Brain pericyte (primary cell): Measurements from ENCODE around the gene ETV6.
A peak's percentile ranks its signal among the peaks of the same experiment; 100 is the strongest.
"Not testable (repeated sequence)": the region's sequence is repeated elsewhere in the genome, so short reads cannot be mapped to it uniquely, and the experiment has no call there.

Source experiments
- DNase-seq: peaks from one replicate; pipeline ENCODE4 v3.0.0-alpha.2; 2012; ENCODE audit warnings: low read depth, low spot score

Gene ETV6

DNA sequence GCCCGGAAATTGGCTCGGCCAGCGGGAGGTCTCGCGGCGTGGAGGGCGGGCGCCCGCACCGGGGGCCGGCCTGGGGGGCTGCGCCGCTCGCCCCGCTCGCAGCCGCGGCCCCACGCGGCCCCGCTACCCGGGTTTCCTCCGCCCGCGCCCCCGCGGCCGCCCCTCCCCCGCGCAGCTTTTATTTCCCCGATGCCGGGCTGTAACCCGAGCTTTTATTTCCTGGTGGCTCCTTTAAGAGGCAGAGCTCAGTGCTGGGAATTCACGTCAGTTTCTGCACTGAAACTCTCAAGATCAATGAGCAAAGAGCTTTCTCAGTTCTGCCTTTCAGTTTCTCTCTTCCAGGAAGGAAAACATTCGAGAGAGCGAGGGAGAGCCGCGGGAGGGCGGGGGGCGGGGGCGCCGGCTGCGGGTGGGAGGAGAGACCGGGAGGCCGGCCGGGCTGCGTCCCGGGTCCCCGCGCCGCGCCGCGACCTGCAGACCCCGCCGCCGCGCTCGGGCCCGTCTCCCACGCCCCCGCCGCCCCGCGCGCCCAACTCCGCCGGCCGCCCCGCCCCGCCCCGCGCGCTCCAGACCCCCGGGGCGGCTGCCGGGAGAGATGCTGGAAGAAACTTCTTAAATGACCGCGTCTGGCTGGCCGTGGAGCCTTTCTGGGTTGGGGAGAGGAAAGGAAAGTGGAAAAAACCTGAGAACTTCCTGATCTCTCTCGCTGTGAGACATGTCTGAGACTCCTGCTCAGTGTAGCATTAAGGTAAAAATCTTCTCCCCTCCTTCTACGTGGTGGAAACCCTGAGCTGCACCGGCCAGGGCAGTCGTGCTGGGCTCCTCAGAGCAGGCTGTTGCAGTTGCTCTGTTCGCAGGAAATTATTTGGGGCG is at the start of gene ETV6:
ETV6 (plus strand) TSS at position 262 of the 873 bp plus-strand sequence; CDS start at position 716, 454 bp downstream.
- peak; percentile 61 for DNase-seq

DNA sequence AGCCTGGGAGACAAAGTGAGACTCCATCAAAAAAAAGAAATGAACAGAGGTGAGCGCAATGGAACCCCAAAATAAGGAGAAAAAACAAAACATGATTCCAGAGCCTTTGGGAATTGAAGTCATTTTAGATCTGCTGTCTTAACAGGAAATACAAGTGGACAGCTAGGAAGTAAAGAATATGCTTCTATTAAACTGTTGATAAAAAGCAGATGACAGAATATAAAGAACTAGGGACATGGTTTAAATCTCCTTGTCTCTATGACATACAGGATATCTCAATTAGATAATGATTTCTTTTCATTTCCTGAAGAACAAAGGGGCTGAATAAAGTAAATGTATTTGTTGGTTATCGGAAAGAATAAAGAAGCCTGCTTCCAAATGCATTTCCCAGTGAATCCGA is 49.3 kb upstream of the ETV6 start:
- DNase-seq, result no peak

DNA sequence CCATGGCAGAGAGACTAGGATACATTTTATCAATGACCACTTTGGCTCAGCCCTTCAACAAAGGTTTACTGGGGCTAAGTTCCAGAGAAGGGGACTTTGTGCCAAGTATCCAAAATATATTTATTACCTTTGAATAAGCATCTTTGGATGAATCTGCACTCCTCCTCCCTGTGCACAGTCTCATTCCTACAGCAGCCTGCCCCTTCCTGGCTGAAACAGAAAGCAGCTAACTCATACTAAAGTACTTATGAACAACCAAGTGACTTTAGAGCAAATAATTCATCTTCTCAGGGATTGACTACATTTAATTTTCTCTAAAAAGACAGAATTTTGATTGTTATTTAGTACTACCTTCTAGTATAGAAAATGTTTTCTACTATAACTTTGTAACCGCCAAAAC is 47.8 kb upstream of the ETV6 start:
- no peak for DNase-seq

DNA sequence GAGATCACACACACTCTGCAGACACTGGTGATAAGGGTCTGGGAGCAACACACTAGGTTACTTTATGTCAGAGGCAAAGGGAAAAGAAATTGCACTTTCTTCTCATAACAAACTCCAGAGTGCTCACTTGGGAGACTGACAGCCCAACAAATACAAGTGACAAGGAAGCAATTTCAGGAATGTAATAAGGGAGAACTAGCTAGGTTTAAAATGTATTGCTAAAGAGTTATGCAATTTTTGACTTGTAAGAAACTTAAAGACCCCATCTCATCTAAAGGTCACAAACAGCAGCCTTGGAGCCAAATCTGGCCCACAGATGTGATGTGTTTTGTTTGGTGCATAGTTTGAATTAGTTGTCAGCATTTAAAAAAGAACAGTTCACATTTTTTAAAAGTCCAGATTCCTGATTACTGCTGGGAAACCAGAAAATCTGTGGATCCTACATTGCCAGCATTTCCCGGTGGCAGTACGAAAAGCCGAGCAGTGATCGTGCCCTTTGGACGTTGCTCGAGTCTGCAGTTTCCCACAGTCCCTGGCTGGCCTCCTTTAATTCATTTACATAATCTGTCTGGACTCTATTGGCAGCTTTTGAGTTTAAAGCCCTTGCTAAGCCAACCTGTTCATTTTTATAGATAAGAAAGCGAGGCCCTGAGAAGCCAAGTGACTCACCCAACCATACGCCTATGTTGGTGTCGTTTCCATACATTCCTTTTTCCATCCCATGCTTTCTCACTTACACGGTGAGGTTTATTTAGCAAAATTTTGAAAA is 42.0 kb upstream of the ETV6 start:
- no peak for DNase-seq

DNA sequence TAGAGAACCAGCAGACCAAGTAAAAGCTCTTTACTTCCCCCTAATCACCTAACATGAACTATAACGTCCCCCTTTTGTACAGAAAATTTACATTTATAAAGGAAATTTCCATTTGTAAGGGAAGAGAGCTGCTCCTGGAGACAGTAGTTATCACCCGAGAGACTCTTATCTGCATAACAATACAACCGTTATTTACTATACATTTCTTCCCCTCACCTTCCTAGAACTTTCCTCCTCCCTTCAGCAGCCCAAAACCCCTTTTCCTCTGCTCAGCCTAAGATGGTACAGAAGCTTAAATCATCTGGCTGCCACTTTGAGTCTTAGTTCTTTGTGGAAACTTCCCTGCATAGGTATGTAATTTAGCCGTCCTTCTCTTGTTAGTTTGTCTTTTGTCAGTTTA is 40.4 kb upstream of the ETV6 start:
- DNase-seq, result no peak

DNA sequence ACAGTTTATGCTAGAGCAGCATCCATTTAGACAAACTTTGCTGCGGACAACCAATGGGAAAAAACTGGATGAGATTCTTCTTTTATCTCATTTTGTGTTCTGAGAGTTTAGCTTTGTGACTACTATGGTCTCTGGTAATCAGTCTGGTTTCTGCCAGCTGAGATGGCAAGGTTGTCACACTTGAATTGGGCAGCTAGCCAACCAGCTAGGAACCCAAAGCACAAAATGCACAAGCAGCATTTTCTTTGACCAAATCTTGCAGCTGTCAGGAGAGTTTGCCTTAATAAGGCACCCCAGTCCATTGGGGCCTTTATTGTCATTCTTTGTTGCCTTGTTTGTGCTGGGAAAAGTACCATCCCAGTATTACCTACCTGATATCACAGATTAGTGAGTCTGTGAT is 34.0 kb upstream of the ETV6 start:
- DNase-seq, result no peak

DNA sequence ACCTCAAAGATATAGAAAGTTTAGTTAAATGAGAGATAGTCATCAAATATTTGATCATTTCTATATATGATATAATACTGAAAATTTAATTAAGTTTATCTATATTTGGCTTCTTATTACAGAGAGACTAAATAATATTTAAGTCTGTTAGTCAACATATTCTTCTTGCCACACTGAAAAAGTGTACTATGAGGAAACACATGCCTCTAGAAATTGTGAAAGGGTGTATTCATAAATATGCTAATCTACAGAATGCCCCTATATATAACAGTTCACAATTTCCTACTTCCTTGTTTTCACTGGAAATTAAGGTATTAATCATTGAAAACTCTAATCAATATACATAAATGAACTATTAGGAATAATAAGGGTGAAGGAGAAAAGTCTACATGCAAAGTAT is 31.4 kb upstream of the ETV6 start:
- no peak for DNase-seq

DNA sequence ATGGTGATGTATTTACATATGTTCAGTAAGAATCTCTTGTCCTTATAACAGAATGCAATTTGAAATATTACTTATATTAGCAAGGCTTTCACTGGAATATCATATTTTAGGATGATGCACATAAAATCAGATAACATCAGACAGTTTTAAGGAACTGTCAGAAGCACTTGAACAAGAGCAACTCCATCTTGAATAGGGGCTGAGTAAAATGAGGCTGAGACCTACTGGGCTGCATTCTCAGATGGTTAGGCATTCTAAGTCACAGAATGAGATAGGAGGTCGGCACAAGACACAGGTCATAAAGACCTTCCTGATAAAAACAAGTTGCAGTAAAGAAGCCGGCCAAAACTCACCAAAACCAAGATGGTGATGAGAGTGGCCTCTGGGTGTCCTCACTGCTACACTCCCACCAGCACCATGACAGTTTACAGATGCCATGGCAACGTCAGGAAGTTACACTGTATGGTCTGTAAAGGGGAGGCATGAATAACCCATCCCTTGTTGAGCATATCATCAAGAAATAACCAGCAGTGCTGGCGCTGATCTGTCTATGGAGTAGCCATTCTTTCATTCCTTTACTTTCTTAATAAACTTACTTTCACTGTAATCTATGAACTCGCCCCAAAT is 27.6 kb upstream of the ETV6 start:
- DNase-seq, result no peak

DNA sequence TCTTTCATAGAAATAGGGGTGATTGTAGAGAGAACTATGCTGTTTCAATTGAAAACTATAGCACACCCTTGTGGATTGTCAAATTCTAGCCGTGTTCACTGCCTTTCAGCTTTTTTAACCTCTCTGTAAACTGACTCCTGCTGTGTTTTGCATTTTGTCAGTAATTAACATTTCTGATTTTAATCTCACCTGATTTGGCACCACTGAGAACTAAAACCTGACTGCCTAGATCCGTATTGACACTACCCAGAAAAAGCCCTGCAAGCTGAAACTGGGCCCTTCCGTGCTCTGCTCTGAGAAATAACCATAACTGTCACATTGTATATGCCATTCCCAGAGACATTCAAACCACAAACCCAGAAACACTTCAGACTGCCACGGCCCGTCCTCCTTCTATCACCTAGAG is 26.6 kb upstream of the ETV6 start:
- no peak for DNase-seq

DNA sequence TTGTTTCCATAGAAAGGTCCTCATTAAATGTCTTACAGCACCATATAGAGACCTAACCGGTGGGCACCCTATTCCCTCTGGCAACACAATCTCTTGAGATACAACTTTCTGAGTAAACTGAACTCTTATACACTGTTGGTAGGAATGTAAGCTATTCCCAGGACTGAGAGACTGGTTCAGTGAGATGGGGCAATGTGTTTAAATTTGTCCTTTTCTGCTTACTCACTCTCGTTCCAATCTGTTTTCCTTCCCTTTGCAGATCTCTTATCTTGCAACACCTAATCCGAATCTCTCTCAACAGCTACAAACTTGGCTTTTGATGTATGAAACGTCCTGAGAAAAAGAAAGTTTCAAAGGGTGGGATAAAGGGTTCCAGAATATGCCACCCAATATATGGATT is 26.1 kb upstream of the ETV6 start:
- DNase-seq, result no peak

DNA sequence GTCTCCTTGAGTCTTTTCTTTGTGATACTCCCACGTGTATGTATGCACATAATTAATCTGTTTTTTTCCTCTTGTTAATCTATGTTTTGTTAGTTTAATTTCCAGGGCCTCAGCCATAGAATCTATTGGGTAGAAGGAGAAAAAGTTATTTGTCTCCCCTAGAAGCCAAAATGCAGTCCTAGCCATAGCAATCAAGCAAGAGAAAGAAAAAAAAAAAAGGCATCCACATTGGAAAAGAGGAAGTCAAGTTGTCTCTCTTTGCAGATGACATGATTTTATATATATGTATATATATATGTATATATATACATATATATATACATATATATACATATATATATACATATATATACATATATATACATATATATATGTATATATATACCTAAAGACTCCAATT is 25.4 kb upstream of the ETV6 start:
- DNase-seq, result no peak

DNA sequence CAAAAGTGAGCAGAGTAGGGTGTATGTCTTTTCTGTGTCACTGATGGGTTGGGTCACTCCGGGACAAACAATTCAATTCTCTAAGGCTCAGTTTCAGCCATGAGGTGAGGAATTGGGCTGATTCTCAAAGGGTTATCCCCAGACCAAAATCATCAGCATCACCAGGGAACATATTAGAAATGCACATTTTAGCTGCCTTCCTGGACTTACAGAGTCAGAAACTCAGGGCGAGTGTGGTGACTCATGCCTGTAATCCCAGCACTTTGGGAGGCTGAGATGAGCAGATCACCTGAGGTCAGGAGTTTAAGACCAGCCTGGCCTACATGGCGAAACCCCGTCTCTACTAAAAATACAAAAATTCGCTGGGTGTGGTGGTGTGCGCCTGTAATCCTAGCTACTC is 21.8 kb upstream of the ETV6 start:
- DNase-seq, result not testable (repeated sequence)

DNA sequence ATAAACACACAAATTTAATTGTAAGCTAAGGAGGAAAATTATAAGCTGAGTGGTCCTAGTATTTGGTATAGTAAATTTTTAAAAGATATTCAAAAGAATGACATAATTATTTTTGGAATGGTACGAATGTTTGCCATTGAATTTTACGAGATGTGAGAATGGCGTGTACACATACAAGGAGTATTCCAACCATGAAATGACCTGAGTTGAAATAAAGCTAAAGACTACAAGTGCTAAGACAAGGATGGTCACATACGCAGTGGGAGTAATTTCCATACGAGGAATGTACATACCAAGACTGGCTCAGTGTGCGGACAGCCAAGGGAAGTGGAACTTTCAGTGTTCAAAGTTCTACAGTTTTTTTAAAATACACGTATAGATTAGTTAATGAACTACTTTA is 21.1 kb upstream of the ETV6 start:
- DNase-seq, result no peak

DNA sequence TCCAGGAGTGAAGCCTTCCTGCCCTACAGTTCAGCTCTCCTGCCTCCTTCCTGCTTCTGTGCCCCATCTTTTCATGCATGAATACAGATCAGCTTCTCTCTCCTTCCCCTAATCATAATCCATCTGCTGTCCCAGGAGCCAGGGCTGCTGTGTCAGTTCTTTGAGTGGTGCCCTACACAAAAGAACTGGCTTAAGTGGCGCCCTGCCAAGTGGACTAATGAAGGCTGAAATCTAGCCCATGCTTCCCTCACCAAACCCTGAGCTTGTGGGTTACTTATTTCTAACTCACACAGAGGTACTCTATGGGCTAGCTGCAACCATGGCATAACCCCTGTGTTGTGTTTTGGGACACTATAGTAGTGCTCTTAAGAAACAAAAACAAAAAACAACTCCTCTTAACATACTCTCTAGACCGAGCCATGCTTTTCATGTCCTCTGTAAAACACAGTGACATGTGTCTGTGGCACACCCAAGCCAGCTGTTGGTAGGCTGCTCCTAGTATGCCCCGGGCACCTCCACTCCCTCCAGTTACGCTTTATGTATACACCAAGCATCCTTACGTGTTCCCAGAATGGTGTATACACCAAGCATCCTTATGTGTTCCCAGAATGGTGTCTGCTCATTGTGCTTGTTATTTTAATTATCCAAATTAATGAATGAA is 19.3 kb upstream of the ETV6 start:
- no peak for DNase-seq

DNA sequence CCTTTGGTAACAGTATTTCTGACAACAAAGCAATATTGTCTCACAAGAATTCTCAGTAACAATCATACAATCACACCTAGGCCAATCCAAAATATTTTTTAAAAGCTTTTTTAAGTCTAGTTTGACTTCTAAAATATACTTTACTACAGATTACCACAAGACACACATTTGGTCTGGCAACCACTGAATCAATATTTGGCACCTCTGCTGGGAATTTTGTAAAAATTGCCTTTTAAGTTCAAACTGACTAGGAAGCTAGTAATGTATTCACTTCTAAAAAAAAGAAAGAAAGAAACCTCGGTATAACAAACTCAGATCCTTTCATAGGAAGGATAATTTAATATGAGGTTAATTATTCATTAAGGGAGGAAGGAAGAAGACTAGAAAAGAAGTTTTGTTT is 18.2 kb upstream of the ETV6 start:
- DNase-seq, result no peak

DNA sequence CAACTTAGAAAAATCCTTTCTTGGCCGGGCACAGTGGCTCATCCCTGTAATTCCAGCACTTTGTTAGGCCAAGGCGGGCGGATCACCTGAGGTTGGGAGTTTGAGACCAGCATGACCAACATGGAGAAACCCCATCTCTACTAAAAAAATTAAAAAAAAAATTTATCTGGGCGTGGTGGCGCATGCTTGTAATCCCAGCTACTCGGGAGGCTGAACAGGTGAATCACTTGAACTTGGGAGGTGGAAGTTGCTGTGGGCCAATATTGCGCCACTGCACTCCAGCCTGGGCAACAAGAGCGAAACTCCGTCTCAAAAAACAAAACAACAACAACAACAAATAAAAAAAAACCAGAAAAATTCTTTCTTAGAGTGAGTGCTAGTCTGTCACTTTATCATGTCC is 17.6 kb upstream of the ETV6 start:
- DNase-seq, result not testable (repeated sequence)

DNA sequence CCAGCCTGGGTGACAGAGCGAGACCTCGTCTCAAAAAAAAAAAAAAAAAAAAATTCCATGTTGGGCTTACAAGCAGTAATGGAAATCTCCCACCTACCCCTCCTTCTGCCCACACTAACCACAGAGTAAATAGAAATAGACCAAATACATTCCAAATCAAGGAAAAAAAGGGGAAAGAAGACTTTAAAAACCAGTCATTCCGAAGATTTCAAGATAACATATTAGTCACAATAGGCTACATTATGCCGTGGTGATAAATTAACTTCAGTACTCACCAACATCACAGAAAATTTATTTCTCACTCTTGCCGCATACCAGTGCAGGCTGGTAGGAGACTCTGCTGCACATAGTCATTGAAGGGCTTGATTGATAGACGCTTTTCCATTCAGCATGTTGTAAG is 15.5 kb upstream of the ETV6 start:
- no peak for DNase-seq

DNA sequence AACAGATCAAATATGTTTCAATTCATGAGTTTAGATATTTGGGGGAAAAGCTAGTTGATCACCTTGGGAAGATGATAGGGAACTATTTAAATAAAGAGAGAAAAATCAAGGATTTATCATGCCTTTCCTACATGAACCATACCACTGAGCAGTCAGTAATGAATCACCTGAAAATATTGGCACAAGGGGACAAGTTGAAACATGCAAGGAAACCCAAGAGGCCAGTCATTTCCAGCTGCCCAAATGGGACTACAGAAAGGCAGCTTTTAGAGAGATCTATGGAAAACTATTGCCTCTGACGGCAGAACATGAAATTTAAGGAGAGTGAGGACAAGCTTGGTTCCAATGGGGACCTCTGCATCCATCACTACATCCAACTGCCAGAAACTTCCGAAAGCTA is 14.1 kb upstream of the ETV6 start:
- no peak for DNase-seq

DNA sequence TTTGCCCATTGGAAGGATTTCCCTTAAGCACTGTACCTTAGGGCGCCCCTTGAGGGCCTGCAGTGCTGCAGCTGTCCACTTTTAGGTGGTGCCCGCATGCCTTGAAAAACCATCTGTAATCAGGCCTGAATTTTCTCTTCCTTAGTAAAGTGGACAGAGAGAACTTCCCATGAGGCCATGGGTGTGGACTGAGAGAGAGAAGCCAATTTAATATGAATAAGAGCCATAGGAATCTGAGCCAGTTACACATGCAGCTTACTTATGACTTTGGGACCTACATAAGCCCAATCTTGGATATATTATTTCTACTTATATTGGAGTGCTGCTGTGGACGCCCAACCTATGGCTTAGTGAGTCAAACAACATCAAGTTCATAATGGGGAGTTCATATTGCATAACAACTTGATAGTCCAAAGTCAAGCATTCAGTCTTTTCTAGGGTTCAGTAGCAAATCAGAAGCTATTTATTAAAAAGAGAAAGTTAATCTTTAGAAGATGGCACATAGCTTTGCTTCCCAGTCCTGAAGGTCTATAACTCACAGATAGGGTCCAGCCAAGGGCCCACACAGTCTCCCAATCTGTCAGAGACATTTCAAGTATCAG is 11.1 kb upstream of the ETV6 start:
- DNase-seq, result no peak

DNA sequence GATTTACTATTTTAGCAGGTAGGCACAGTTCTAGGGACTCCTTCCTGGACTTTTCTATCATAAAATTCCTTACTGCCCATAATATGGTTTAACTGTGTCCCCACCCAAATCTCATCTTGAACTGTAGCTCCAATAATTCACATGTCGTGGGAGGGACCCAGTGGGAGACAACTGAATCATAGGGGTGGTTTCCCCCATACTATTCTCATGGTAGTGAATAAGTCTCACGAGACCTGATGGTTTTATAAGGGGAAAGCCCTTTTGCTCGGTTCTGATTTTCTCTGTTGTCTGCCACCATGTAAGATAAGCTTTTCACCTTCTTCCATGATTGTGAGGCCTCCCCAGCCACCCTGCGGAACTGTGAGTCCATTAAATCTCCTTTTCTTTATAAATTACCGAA is 10.0 kb upstream of the ETV6 start:
- DNase-seq, result no peak

DNA sequence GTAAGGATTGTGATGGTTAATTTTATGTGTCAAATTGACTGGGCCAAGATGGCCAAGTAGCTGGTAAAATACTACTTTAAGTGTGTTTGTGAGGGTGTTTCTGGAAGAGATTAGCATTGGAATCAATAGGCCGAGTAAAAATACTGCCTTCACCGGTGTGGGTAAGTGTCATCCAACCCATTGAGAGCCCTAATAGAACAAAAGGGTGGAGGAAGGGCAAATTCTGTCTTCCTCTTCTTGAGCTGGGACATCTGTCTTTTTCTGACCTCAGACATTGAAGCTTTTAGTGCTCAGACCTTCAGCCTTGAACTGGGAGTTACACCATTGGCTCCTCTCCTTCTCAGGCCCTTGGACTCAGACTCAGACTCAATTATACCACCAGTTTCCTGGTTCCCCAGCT is 8.0 kb upstream of the ETV6 start:
- DNase-seq, result no peak

DNA sequence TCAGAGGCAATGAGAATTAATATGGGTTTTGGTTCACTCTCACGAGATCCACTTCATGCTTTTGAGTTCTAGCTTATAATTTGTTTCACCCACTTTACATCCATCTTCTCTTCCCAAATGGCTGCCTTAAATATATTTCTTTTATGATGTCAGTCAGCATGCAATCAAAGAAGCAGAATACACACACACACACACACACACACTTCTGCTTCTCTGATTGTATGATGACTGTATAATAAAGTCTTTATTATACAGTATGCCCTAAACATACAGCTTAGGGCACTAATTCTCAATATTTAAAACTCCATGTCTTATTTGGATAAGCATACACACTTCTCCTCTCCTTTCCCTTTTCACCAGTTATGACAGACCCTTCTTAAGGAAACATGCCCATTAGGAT is 6.7 kb upstream of the ETV6 start:
- DNase-seq, result no peak
